IMR-90 (cell line): ENCODE measurements around the gene LMAN2L. TPM values are rescaled to one million over a fixed set of nuclear protein-coding genes. Genes with fewer than 3 reads are reported as not detected.

ENCODE experiments used
- ATAC-seq: fragments of 200-7000 bp; cut with Tn5 transposase; 2 replicates; pipeline ENCODE4 v1.9.1; 2020; ENCODE audit warnings: low read depth, mild to moderate bottlenecking, moderate library complexity
- BruUV-seq: library from RNA; stranded (reverse); fragments of 400-500 nt; replicated peaks from 2 replicates; lab custom pipeline; 2021; lab: Mats Ljungman, UMichigan
- CTCF ChIA-PET: fragments of 300-600 bp; formaldehyde crosslinking; extraction: SDS; loops from one replicate; lab custom pipeline; 2021; ENCODE audit warnings: antibody characterized with exemption; lab: Yijun Ruan, JAX
- POLR2A ChIA-PET: fragments of 300-600 bp; sonication (Branson Sonifier 250); formaldehyde crosslinking; loops from one replicate; lab custom pipeline; 2022; ENCODE audit warnings: antibody characterized with exemption; ENCODE audit not compliant: unreplicated experiment; lab: Charles Lee
- DNase-seq: peaks from one replicate; pipeline ENCODE4 v3.0.0; 2013
- H2AFZ ChIP-seq: replicated peaks from 2 replicates; pipeline ENCODE3; 2013; ENCODE audit warnings: low read length, mild to moderate bottlenecking; ENCODE audit not compliant: poor library complexity
- H2AK5ac ChIP-seq: 2 replicates; pipeline ENCODE4 v1.6.1; 2013; ENCODE audit warnings: low read depth, low read length, inconsistent platforms
- H2AK9ac ChIP-seq: replicated peaks from 2 replicates; pipeline ENCODE3; 2013; ENCODE audit warnings: mild to moderate bottlenecking, low read depth, low read length, moderate library complexity; ENCODE audit not compliant: poor library complexity
- H2BK120ac ChIP-seq: 2 replicates; pipeline ENCODE4 v1.6.1; 2013; ENCODE audit warnings: low read depth, low read length, inconsistent platforms
- H2BK15ac ChIP-seq: 3 replicates; pipeline ENCODE4 v1.6.1; 2013; ENCODE audit warnings: low read depth, low read length, inconsistent platforms
- H2BK20ac ChIP-seq: 2 replicates; pipeline ENCODE4 v1.6.1; 2013; ENCODE audit warnings: low read depth, mild to moderate bottlenecking, inconsistent platforms, low read length, moderate library complexity
- H2BK5ac ChIP-seq: 2 replicates; pipeline ENCODE4 v1.6.1; 2013; ENCODE audit warnings: mild to moderate bottlenecking, low read depth, low read length, inconsistent platforms; ENCODE audit not compliant: poor library complexity, severe bottlenecking
- H3K14ac ChIP-seq: replicated peaks from 2 replicates; pipeline ENCODE4 v1.6.1; 2013; ENCODE audit warnings: low read depth, low read length, inconsistent platforms
- H3K18ac ChIP-seq: 2 replicates; pipeline ENCODE4 v1.6.1; 2013; ENCODE audit warnings: low read depth, low read length, control low read depth
- H3K23ac ChIP-seq: 2 replicates; pipeline ENCODE4 v1.6.1; 2013; ENCODE audit warnings: low read depth, low read length, inconsistent platforms
- H3K27ac ChIP-seq: 2 replicates; pipeline ENCODE4 v1.5.1; 2013; ENCODE audit warnings: mild to moderate bottlenecking, control low read depth, low read length; ENCODE audit not compliant: insufficient read depth
- H3K27me3 ChIP-seq: 2 replicates; pipeline ENCODE4 v1.6.1; 2013; ENCODE audit warnings: low read length; ENCODE audit not compliant: control insufficient read depth, insufficient read depth
- H3K36me3 ChIP-seq: 2 replicates; pipeline ENCODE4 v1.6.1; 2013; ENCODE audit warnings: low read length, mixed read lengths; ENCODE audit not compliant: control insufficient read depth, insufficient read depth
- H3K4ac ChIP-seq: 2 replicates; pipeline ENCODE4 v1.6.1; 2013; ENCODE audit warnings: low read depth, low read length, inconsistent platforms
- H3K4me1 ChIP-seq: 2 replicates; pipeline ENCODE4 v1.6.1; 2013; ENCODE audit warnings: low read length, mixed read lengths; ENCODE audit not compliant: control insufficient read depth, insufficient read depth
- H3K4me2 ChIP-seq: 2 replicates; pipeline ENCODE4 v1.6.1; 2013; ENCODE audit warnings: low read depth, mild to moderate bottlenecking, control low read depth, low read length, moderate library complexity
- H3K4me3 ChIP-seq: 2 replicates; pipeline ENCODE4 v1.5.1; 2013; ENCODE audit warnings: low read depth, mild to moderate bottlenecking, control low read depth, low read length, moderate library complexity; ENCODE audit not compliant: insufficient read depth
- H3K56ac ChIP-seq: 2 replicates; pipeline ENCODE4 v1.6.1; 2013; ENCODE audit warnings: low read length, inconsistent platforms; ENCODE audit not compliant: insufficient read depth; ENCODE audit errors: extremely low read depth
- H3K79me1 ChIP-seq, 2 experiments: 2 replicates each; pipeline ENCODE4 v1.6.1; 2013; ENCODE audit warnings: low read length in 2 of 2, inconsistent platforms in 1 of 2, low read depth in 1 of 2
- H3K9ac ChIP-seq: 2 replicates; pipeline ENCODE4 v1.6.1; 2013; ENCODE audit warnings: low read depth, low read length, control low read depth
- H3K9me1 ChIP-seq: 2 replicates; pipeline ENCODE4 v1.6.1; 2013; ENCODE audit warnings: low read length, inconsistent platforms; ENCODE audit not compliant: insufficient read depth
- H3K9me3 ChIP-seq: 2 replicates; pipeline ENCODE4 v1.6.1; 2013; ENCODE audit warnings: low read length; ENCODE audit not compliant: control insufficient read depth, insufficient read depth
- H4K20me1 ChIP-seq: 2 replicates; pipeline ENCODE4 v1.6.1; 2013; ENCODE audit warnings: low read length, inconsistent platforms; ENCODE audit not compliant: insufficient read depth
- H4K5ac ChIP-seq: 2 replicates; pipeline ENCODE4 v1.6.1; 2013; ENCODE audit warnings: mild to moderate bottlenecking, low read depth, low read length, control low read depth
- H4K8ac ChIP-seq, 2 experiments: 2 replicates each; pipeline ENCODE4 v1.6.1; 2013; ENCODE audit warnings: low read depth in 2 of 2, low read length in 2 of 2, control low read depth in 1 of 2, inconsistent platforms in 1 of 2
- H4K91ac ChIP-seq: 2 replicates; pipeline ENCODE4 v1.6.1; 2013; ENCODE audit warnings: low read depth, low read length, inconsistent platforms; ENCODE audit not compliant: insufficient read depth
- BHLHE40 ChIP-seq: fragments of 150-350 bp; IDR thresholded peaks from 2 replicates; pipeline ENCODE4 v1.6.1; 2016; ENCODE audit warnings: mild to moderate bottlenecking, low read depth, low read length
- FOS ChIP-seq: fragments of 150-350 bp; IDR thresholded peaks from 2 replicates; pipeline ENCODE4 v1.6.1; 2016; ENCODE audit warnings: low read depth, low read length
- MAFK ChIP-seq: IDR thresholded peaks from 2 replicates; pipeline ENCODE4 v1.6.1; 2012; ENCODE audit warnings: low read depth, low read length, improper control_type of control experiment
- RAD21 ChIP-seq: IDR thresholded peaks from 2 replicates; pipeline ENCODE4 v1.6.1; 2012; ENCODE audit warnings: low read length, improper control_type of control experiment
- RCOR1 ChIP-seq: IDR thresholded peaks from 2 replicates; pipeline ENCODE4 v1.6.1; 2012; ENCODE audit warnings: mild to moderate bottlenecking, low read length, improper control_type of control experiment; ENCODE audit not compliant: insufficient replicate concordance
- RFX5 ChIP-seq: IDR thresholded peaks from 2 replicates; pipeline ENCODE4 v1.8.0; 2012; ENCODE audit warnings: low read depth, mild to moderate bottlenecking, low read length, moderate library complexity
- SMC3 ChIP-seq: fragments of 150-350 bp; IDR thresholded peaks from 2 replicates; pipeline ENCODE4 v1.6.1; 2016; ENCODE audit warnings: low read depth, mild to moderate bottlenecking, antibody characterized with exemption, low read length, moderate library complexity
- whole genome bisulfite sequencing, 2 experiments: methylation state at CpG; one replicate each; pipeline versions ENCODE4 v1.1.5 to v1.1.7; 2013; ENCODE audit warnings: missing lambda C conversion rate in 2 of 2; ENCODE audit not compliant: insufficient read length in 1 of 2; ENCODE audit errors: extremely low coverage in 2 of 2; 5-methylcytosine and 5-hydroxymethylcytosine counted together
- dilution Hi-C: fragments of 300-500 bp; cut with HindIII; formaldehyde crosslinking; loops from one replicate; pipeline ENCODE4 v1.14.3; 2018; ENCODE audit warnings: low sequenced_read_pairs; ENCODE audit not compliant: unreplicated experiment
- in situ Hi-C: fragments of 300-500 bp; cut with MboI; formaldehyde crosslinking; loops from 3 replicates; pipeline ENCODE4 v1.14.3; 2019; ENCODE audit warnings: low sequenced_read_pairs, inconsistent platforms, mixed read lengths
- intact Hi-C: fragments of 100-400 bp; cut with micrococcal nuclease; formaldehyde crosslinking; loops from 2 replicates; pipeline ENCODE4 v1.10.0; 2022
- polyA plus RNA-seq, 3 experiments: library from polyadenylated mRNA; depleted of rRNA; stranded (reverse); fragments of >200 nt; gene quantifications; 2 replicates each; pipeline ENCODE4 v1.2.3, GENCODE V29; 2012; ENCODE audit warnings: low replicate concordance in 1 of 3
- total RNA-seq: library from RNA; depleted of rRNA; stranded (reverse); fragments of >200 nt; gene quantifications from 2 replicates; pipeline ENCODE4 v1.2.3, GENCODE V29; 2012
- TF ChIP-seq, protein P1 (sequence below): fragments of 150-350 bp; IDR thresholded peaks from 2 replicates; pipeline ENCODE4 v1.6.1; 2017; ENCODE audit warnings: mild to moderate bottlenecking, antibody characterized with exemption, low read length, low read depth

Gene LMAN2L
- total and polyA plus RNA-seq, 2 of the 4 experiments (the other 2 are of a cell fraction) = 22.5 to 22.9 TPM

DNA sequence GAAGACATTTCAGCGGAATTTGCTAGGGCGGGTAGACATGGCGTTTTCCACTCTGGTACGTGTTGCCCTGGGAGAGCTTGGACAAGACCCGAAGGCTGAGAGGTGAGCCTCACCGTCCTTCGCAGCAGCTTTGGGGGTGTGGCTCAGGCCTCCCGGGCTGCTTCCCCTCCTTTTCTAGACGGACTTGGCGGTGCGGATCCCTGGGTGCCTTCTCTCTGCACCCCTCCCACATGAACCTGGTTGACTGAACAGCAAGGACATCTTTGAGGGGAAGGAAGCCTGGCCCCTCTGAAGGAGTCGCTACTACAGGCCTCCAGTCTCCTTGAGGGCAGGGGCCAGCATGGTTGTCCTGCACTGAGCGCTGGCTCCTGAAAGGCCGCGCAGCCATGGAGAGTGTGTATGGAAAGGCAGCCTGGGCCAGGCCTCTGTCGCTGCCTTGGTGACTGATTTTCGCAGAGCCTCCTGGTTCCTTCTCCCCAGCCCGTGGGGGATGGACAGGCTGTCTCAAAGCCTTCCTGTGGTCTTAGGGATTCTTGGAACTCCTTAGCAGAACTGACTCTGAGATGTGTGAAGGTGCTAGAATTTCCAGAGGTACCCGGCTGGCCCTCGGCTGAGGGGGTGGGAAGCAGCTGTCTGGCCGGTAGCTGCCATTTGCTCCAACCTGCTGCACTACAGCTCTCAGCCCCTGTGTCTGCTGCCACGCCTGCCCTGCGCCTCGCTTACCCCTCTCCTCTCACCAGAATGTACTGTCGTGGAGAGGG lies 30.8 kb upstream of the LMAN2L start:
- Histone ChIP-seq H3K56ac (no peak overlapping the region), H3K18ac (no peak overlapping the region), H4K20me1 (no peaks in the 10 kb centered on the region; the same call in 1 of the 2 replicates), H3K9ac (no peak overlapping the region), H2AK5ac (no peak overlapping the region), H3K4me3 (no peak overlapping the region), H3K4ac (no peak overlapping the region), H3K23ac (no peak overlapping the region), H4K5ac (no peak overlapping the region), H3K14ac (no peak overlapping the region), H3K4me2 (no peak overlapping the region), H3K4me1 (peaks cover 7% of the 10 kb centered on the region), H3K27me3 (no peaks in the 10 kb centered on the region), H2BK120ac (no peak overlapping the region), H3K27ac (no peak overlapping the region), H2AFZ (no peak overlapping the region), H2AK9ac (no peak overlapping the region), H2BK5ac (no peak overlapping the region), H4K91ac (no peak overlapping the region), H2BK20ac (no peak overlapping the region), H3K79me1 (peaks cover 6 to 7% of the 10 kb centered on the region in 2 experiments; a peak in 2 of 4 replicates), H3K36me3 (no peaks in the 10 kb centered on the region), H3K9me1 (peaks cover 13% of the 10 kb centered on the region), H3K9me3 (no peaks in the 10 kb centered on the region), H2BK15ac (no peak overlapping the region), H4K8ac (no peak overlapping the region)
- dilution Hi-C loops = no loop called here
- in situ Hi-C loops = no loop called here
- BruUV-seq = no TSS peak
- intact Hi-C loops = no loop called here
- ChIA-PET POLR2A (no interaction called here), CTCF (no interaction called here)
- WGBS, 2 experiments = 100% methylated on average over 4 of the region's 25 CpGs; no CpG with 5 or more reads in 1 of the 2 experiments
- DNase-seq = no peak
- TF ChIP-seq FOS = no peak
- TF ChIP-seq MAFK = no peak
- no peak for TF ChIP-seq BHLHE40
- TF ChIP-seq RAD21 = no peak
- TF ChIP-seq, protein P1, sequence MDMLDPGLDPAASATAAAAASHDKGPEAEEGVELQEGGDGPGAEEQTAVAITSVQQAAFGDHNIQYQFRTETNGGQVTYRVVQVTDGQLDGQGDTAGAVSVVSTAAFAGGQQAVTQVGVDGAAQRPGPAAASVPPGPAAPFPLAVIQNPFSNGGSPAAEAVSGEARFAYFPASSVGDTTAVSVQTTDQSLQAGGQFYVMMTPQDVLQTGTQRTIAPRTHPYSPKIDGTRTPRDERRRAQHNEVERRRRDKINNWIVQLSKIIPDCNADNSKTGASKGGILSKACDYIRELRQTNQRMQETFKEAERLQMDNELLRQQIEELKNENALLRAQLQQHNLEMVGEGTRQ = no peak
- no peak for TF ChIP-seq RFX5
- TF ChIP-seq RCOR1 = no peak
- TF ChIP-seq SMC3 = no peak
- ATAC-seq = no peak
